GM19455 (cell line): Measurements from ENCODE around the gene DIP2B.
A peak's percentile ranks its signal among the peaks of the same experiment; 100 is the strongest.
"Not testable (repeated sequence)": the region's sequence is repeated elsewhere in the genome, so short reads cannot be mapped to it uniquely, and the experiment has no call there.

Source experiments
- ATAC-seq: cut with Tn5 transposase; IDR thresholded peaks from one replicate; pipeline ENCODE4 v1.9.1; 2021; ENCODE audit not compliant: unreplicated experiment

The DIP2B gene

GRCh38 chr12:50763639-50764285, 259.0 kb downstream of the DIP2B start, which contains the start of gene ATF1:
TSS of gene ATF1 (plus strand) at chr12:50764101. CDS start at chr12:50780146, 16,045 bp downstream.
- peak; percentile 74 for ATAC-seq

GRCh38 chr12:50764286-50765094, 259.7 kb downstream of the DIP2B start:
- ATAC-seq: peak; percentile 48

GRCh38 chr12:50765095-50765911, 260.5 kb downstream of the DIP2B start:
- no peak for ATAC-seq

- ATAC-seq: no peak
Observed at GRCh38 chr12:50768391-50768790, 263.6 kb downstream of the DIP2B start.

GRCh38 chr12:50768813-50769212, 264.0 kb downstream of the DIP2B start:
- ATAC-seq: not testable (repeated sequence)

- ATAC-seq: no peak
Observed at GRCh38 chr12:50771409-50771808, 266.6 kb downstream of the DIP2B start.

GRCh38 chr12:50772470-50772869, 267.7 kb downstream of the DIP2B start:
- no peak for ATAC-seq

- no peak for ATAC-seq
Observed at GRCh38 chr12:50772877-50773276, 268.1 kb downstream of the DIP2B start.

GRCh38 chr12:50775251-50775650, 270.5 kb downstream of the DIP2B start:
- no peak for ATAC-seq

GRCh38 chr12:50776749-50777728, 272.3 kb downstream of the DIP2B start:
- no peak for ATAC-seq

- ATAC-seq: no peak
Observed at GRCh38 chr12:50778663-50779590, 274.1 kb downstream of the DIP2B start.

GRCh38 chr12:50780013-50780412, 275.2 kb downstream of the DIP2B start:
- ATAC-seq: no peak

GRCh38 chr12:50784501-50784900, 279.7 kb downstream of the DIP2B start:
- no peak for ATAC-seq

- no peak for ATAC-seq
Observed at GRCh38 chr12:50785406-50786001, 280.7 kb downstream of the DIP2B start.

- no peak for ATAC-seq
Observed at GRCh38 chr12:50786498-50787231, 281.9 kb downstream of the DIP2B start.

GRCh38 chr12:50787618-50788017, 282.8 kb downstream of the DIP2B start:
- no peak for ATAC-seq

- no peak for ATAC-seq
Observed at GRCh38 chr12:50788561-50788960, 283.8 kb downstream of the DIP2B start.

GRCh38 chr12:50790081-50790480, 285.3 kb downstream of the DIP2B start:
- no peak for ATAC-seq
